DMS114 treated with DMSO at 0.1 percent for 48 hours (cell line): ENCODE measurements around the gene GSG1L.

Source experiments
- DNase-seq: peaks from one replicate; lab custom pipeline; 2025; ENCODE audit not compliant: unreplicated experiment; lab: John Stamatoyannopoulos, UW

The GSG1L gene

GRCh38 chr16:27824786-27825185 is 238.7 kb downstream of the GSG1L start:
- no peak for DNase-seq

GRCh38 chr16:27824006-27824405 is 239.5 kb downstream of the GSG1L start:
- DNase-seq = no peak

GRCh38 chr16:27823421-27823820 is 240.1 kb downstream of the GSG1L start:
- DNase-seq = no peak

GRCh38 chr16:27822996-27823395 is 240.5 kb downstream of the GSG1L start:
- DNase-seq = no peak

GRCh38 chr16:27822529-27822928 is 241.0 kb downstream of the GSG1L start:
- DNase-seq = no peak

- no peak for DNase-seq
These were observed 242.7 kb downstream of the GSG1L start for GRCh38 chr16:27820646-27821345.

- no peak for DNase-seq
These were observed 243.5 kb downstream of the GSG1L start for GRCh38 chr16:27819881-27820610.

- no peak for DNase-seq
These were observed 244.2 kb downstream of the GSG1L start for GRCh38 chr16:27819356-27819755.

- no peak for DNase-seq
These were observed 245.3 kb downstream of the GSG1L start for GRCh38 chr16:27818246-27818645.

GRCh38 chr16:27817038-27817437 is 246.5 kb downstream of the GSG1L start:
- no peak for DNase-seq

- DNase-seq = no peak
These were observed 247.0 kb downstream of the GSG1L start for GRCh38 chr16:27816561-27816960.

GRCh38 chr16:27813591-27813990 is 249.9 kb downstream of the GSG1L start:
- DNase-seq = no peak

GRCh38 chr16:27811881-27812280 is 251.6 kb downstream of the GSG1L start:
- no peak for DNase-seq

GRCh38 chr16:27806986-27807385 is 256.5 kb downstream of the GSG1L start:
- DNase-seq = no peak

GRCh38 chr16:27806388-27806787 is 257.1 kb downstream of the GSG1L start:
- no peak for DNase-seq

- DNase-seq = no peak
These were observed 257.6 kb downstream of the GSG1L start for GRCh38 chr16:27805828-27806351.

GRCh38 chr16:27803775-27804549 is 259.6 kb downstream of the GSG1L start:
- DNase-seq = no peak

GRCh38 chr16:27802664-27803439 is 260.7 kb downstream of the GSG1L start:
- DNase-seq = no peak

GRCh38 chr16:27801289-27801945 is 262.1 kb downstream of the GSG1L start:
- no peak for DNase-seq

GRCh38 chr16:27800817-27801216 is 262.7 kb downstream of the GSG1L start:
- no peak for DNase-seq
